Left lung (tissue), 10 donors: ENCODE results near the gene STN1. TPM values are rescaled to one million over a fixed set of nuclear protein-coding genes. Genes with fewer than 3 reads are reported as not detected.

Experiments used
- ATAC-seq: fragments of 200-7000 bp; cut with Tn5 transposase; one replicate; pipeline ENCODE4 v1.9.1; 2020; ENCODE audit warnings: moderate library complexity
- DNase-seq, 4 donors: peaks; one replicate each; pipeline ENCODE4 v3.0.0-alpha.2; 2013 to 2020
- H3K27ac ChIP-seq, 2 donors: fragments of 200-600 bp; sonication (generic) in 1 of 2; one replicate each; pipeline versions ENCODE4 v1.5.0 to v1.8.0; 2020 to 2021
- H3K27me3 ChIP-seq, 2 donors: fragments of 200-600 bp; sonication (generic) in 1 of 2; one replicate each; pipeline versions ENCODE4 v1.5.0 to v1.8.0; 2020 to 2021
- H3K36me3 ChIP-seq, 2 donors: fragments of 200-600 bp; sonication (generic) in 1 of 2; one replicate each; pipeline versions ENCODE4 v1.5.0 to v1.8.0; 2020 to 2021
- H3K4me1 ChIP-seq, 2 donors: fragments of 200-600 bp; one replicate each; pipeline ENCODE4 v1.8.0; 2021
- H3K4me3 ChIP-seq, 2 donors: fragments of 200-600 bp; sonication (generic) in 1 of 2; one replicate each; pipeline versions ENCODE4 v1.5.0 to v1.8.0; 2020 to 2021; ENCODE audit warnings: mild to moderate bottlenecking in 1 of 2
- H3K9me3 ChIP-seq, 2 donors: fragments of 200-600 bp; sonication (generic) in 1 of 2; one replicate each; pipeline versions ENCODE4 v1.5.0 to v1.8.0; 2020 to 2021
- intact Hi-C, 2 donors: fragments of 100-400 bp; cut with DNase I; formaldehyde crosslinking; loops; one replicate each; pipeline versions ENCODE4 v1.11.2 to v1.14.2; 2022
- polyA plus RNA-seq, 6 donors: library from polyadenylated mRNA; unstranded; fragments of 120-200 nt; gene quantifications; one replicate each; pipeline ENCODE4 v1.2.1, GENCODE V29; 2013; ENCODE audit not compliant: insufficient read length in 6 of 6
- total RNA-seq, 2 donors: library from RNA; stranded (reverse); fragmentation: NEBNext Ultra II Directional; extraction: Animal tissue kit (Norgen Biotek cat#: 25700); gene quantifications; one replicate each; pipeline ENCODE4 v1.2.1, GENCODE V29; 2021
- TF ChIP-seq, protein P1 (sequence below), 2 donors: fragments of 200-600 bp; sonication (generic) in 1 of 2; IDR thresholded peaks; one replicate each; pipeline versions ENCODE4 v1.5.0 to v1.8.0; 2021; ENCODE audit warnings: antibody characterized with exemption in 2 of 2
- donor health status: DM: no; HTN: yes; CAD: no.
- donor health status: DM: no; HTN: no; CAD: no.

The STN1 gene
- total and polyA plus RNA-seq, 8 donors, result 26.3 to 62.8 (median 29.8) TPM

- intact Hi-C loops, result no loop called here
- DNase-seq (no peak), ATAC-seq (no peak)
- Histone ChIP-seq H3K36me3 (no peaks in the 10 kb centered on the region), H3K27ac (no peak overlapping the region), H3K4me1 (peaks cover 32 to 39% of the 10 kb centered on the region in 2 donors), H3K27me3 (no peaks in the 10 kb centered on the region), H3K9me3 (peaks cover 0 to 6% of the 10 kb centered on the region in 2 donors), H3K4me3 (no peak overlapping the region)
- TF ChIP-seq, protein P1, sequence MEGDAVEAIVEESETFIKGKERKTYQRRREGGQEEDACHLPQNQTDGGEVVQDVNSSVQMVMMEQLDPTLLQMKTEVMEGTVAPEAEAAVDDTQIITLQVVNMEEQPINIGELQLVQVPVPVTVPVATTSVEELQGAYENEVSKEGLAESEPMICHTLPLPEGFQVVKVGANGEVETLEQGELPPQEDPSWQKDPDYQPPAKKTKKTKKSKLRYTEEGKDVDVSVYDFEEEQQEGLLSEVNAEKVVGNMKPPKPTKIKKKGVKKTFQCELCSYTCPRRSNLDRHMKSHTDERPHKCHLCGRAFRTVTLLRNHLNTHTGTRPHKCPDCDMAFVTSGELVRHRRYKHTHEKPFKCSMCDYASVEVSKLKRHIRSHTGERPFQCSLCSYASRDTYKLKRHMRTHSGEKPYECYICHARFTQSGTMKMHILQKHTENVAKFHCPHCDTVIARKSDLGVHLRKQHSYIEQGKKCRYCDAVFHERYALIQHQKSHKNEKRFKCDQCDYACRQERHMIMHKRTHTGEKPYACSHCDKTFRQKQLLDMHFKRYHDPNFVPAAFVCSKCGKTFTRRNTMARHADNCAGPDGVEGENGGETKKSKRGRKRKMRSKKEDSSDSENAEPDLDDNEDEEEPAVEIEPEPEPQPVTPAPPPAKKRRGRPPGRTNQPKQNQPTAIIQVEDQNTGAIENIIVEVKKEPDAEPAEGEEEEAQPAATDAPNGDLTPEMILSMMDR (IDR thresholded peaks at IDR 0.05), result no peak
These were observed 80.5 kb downstream of the STN1 start for GRCh38 chr10:103837370-103838069.

- intact Hi-C loops, result no loop called here
- DNase-seq (no peak), ATAC-seq (peak; percentile 6)
- TF ChIP-seq, protein P1 (IDR thresholded peaks at IDR 0.05), result no peak
- Histone ChIP-seq H3K4me3 (no peak overlapping the region), H3K4me1 (peaks cover 32 to 39% of the 10 kb centered on the region in 2 donors), H3K9me3 (peaks cover 0 to 7% of the 10 kb centered on the region in 2 donors), H3K36me3 (no peaks in the 10 kb centered on the region), H3K27ac (no peak overlapping the region), H3K27me3 (no peaks in the 10 kb centered on the region)
These were observed 81.1 kb downstream of the STN1 start for GRCh38 chr10:103836861-103837260.

GRCh38 chr10:103836273-103836672 lies 81.7 kb downstream of the STN1 start:
- Histone ChIP-seq H3K36me3 (no peaks in the 10 kb centered on the region), H3K27me3 (no peaks in the 10 kb centered on the region), H3K4me3 (no peak overlapping the region), H3K4me1 (peaks cover 32 to 39% of the 10 kb centered on the region in 2 donors), H3K9me3 (peaks cover 0 to 7% of the 10 kb centered on the region in 2 donors), H3K27ac (no peak overlapping the region)
- ATAC-seq, result no peak
- no peak for DNase-seq
- intact Hi-C loops, result no loop called here
- TF ChIP-seq, protein P1 (IDR thresholded peaks at IDR 0.05), result no peak

GRCh38 chr10:103835096-103836050 lies 82.6 kb downstream of the STN1 start:
- peaks cover 32 to 36% of the 10 kb centered on the region in 2 donors for H3K4me1 ChIP-seq
- peak; percentile 39 for ATAC-seq
- peak in 2 of 4 donors; percentile 64 to 87 for DNase-seq
- no peaks in the 10 kb centered on the region for H3K36me3 ChIP-seq
- no peaks in the 10 kb centered on the region for H3K27me3 ChIP-seq
- peak overlapping the region; percentile 16 to 51 for H3K27ac ChIP-seq
- H3K9me3 ChIP-seq, result peaks cover 0 to 7% of the 10 kb centered on the region in 2 donors
- TF ChIP-seq, protein P1 (IDR thresholded peaks at IDR 0.05), result no peak
- H3K4me3 ChIP-seq, result no peak overlapping the region
- intact Hi-C loops, result no loop called here
